GM18511 (cell line): ENCODE data around the gene TNFAIP3.
"Not testable (repeated sequence)": the region's sequence is repeated elsewhere in the genome, so short reads cannot be mapped to it uniquely, and the experiment has no call there.

Experiments
- ATAC-seq: cut with Tn5 transposase; IDR thresholded peaks from one replicate; pipeline ENCODE4 v1.9.1; 2021; ENCODE audit warnings: mild to moderate bottlenecking, moderate library complexity; ENCODE audit not compliant: unreplicated experiment

TNFAIP3 gene

GRCh38 chr6:137844327-137844726 lies 22.7 kb upstream of the TNFAIP3 start:
- not testable (repeated sequence) for ATAC-seq

- ATAC-seq, result not testable (repeated sequence)
Observed at GRCh38 chr6:137844773-137845172, 22.3 kb upstream of the TNFAIP3 start.

GRCh38 chr6:137845460-137845859 lies 21.6 kb upstream of the TNFAIP3 start:
- no peak for ATAC-seq

- no peak for ATAC-seq
Observed at GRCh38 chr6:137846274-137846673, 20.8 kb upstream of the TNFAIP3 start.

GRCh38 chr6:137846772-137847313 lies 20.2 kb upstream of the TNFAIP3 start:
- ATAC-seq, result peak; percentile 63

GRCh38 chr6:137847748-137848147 lies 19.3 kb upstream of the TNFAIP3 start:
- ATAC-seq, result no peak

- ATAC-seq, result no peak
Observed at GRCh38 chr6:137848672-137849071, 18.4 kb upstream of the TNFAIP3 start.

- ATAC-seq, result no peak
Observed at GRCh38 chr6:137849181-137849980, 17.7 kb upstream of the TNFAIP3 start.

- ATAC-seq, result no peak
Observed at GRCh38 chr6:137849981-137850714, 16.9 kb upstream of the TNFAIP3 start.

GRCh38 chr6:137850816-137851602 lies 16.1 kb upstream of the TNFAIP3 start:
- no peak for ATAC-seq

GRCh38 chr6:137851669-137852068 lies 15.4 kb upstream of the TNFAIP3 start:
- no peak for ATAC-seq

GRCh38 chr6:137852346-137852745 lies 14.7 kb upstream of the TNFAIP3 start:
- no peak for ATAC-seq

- no peak for ATAC-seq
Observed at GRCh38 chr6:137852811-137853210, 14.2 kb upstream of the TNFAIP3 start.

GRCh38 chr6:137853569-137854213 lies 13.4 kb upstream of the TNFAIP3 start:
- no peak for ATAC-seq

GRCh38 chr6:137856138-137856898 lies 10.7 kb upstream of the TNFAIP3 start:
- no peak for ATAC-seq

GRCh38 chr6:137859025-137859424 lies 8.0 kb upstream of the TNFAIP3 start:
- ATAC-seq, result no peak

- no peak for ATAC-seq
Observed at GRCh38 chr6:137860394-137861005, 6.6 kb upstream of the TNFAIP3 start.

GRCh38 chr6:137861550-137862337 lies 5.3 kb upstream of the TNFAIP3 start:
- ATAC-seq, result no peak
